Lower lobe of right lung (tissue), 2 donors: ENCODE measurements around the gene ALOX5AP. TPM values are rescaled to one million over a fixed set of nuclear protein-coding genes. Genes with fewer than 3 reads are reported as not detected.

Experiments used
- ATAC-seq, 2 donors: fragments of 200-7000 bp; cut with Tn5 transposase; one replicate each; pipeline ENCODE4 v1.9.1; 2020 to 2022; ENCODE audit warnings: mild to moderate bottlenecking in 2 of 2, moderate library complexity in 2 of 2
- DNase-seq: peaks from one replicate; pipeline ENCODE4 v3.0.0-alpha.2; 2020
- H3K27ac ChIP-seq: fragments of 200-600 bp; one replicate; pipeline ENCODE4 v1.8.0; 2022
- H3K27me3 ChIP-seq: fragments of 200-600 bp; one replicate; pipeline ENCODE4 v1.8.0; 2022; ENCODE audit warnings: low read depth
- H3K36me3 ChIP-seq: fragments of 200-600 bp; one replicate; pipeline ENCODE4 v1.8.0; 2022; ENCODE audit warnings: mild to moderate bottlenecking
- H3K4me1 ChIP-seq: fragments of 200-600 bp; one replicate; pipeline ENCODE4 v1.8.0; 2022
- H3K4me3 ChIP-seq: fragments of 200-600 bp; one replicate; pipeline ENCODE4 v1.8.0; 2022; ENCODE audit warnings: mild to moderate bottlenecking
- H3K9me3 ChIP-seq: fragments of 200-600 bp; one replicate; pipeline ENCODE4 v1.8.0; 2022
- intact Hi-C: fragments of 100-400 bp; cut with DNase I; formaldehyde crosslinking; loops from one replicate; pipeline ENCODE4 v1.11.0; 2022
- total RNA-seq: library from RNA; stranded (reverse); fragmentation: NEBNext Ultra II Directional; extraction: Animal tissue kit (Norgen Biotek cat#: 25700); gene quantifications from one replicate; pipeline ENCODE4 v1.2.1, GENCODE V29; 2021
- TF ChIP-seq, protein P1 (sequence below): fragments of 200-600 bp; IDR thresholded peaks from one replicate; pipeline ENCODE4 v1.8.0; 2022; ENCODE audit warnings: antibody characterized with exemption, mild to moderate bottlenecking
- donor health status: DM: no; HTN: yes; CAD: no; lungs with severe emphysema.

ALOX5AP gene
- total RNA-seq, 1 donor from 2014 or later, result 311 TPM

DNA sequence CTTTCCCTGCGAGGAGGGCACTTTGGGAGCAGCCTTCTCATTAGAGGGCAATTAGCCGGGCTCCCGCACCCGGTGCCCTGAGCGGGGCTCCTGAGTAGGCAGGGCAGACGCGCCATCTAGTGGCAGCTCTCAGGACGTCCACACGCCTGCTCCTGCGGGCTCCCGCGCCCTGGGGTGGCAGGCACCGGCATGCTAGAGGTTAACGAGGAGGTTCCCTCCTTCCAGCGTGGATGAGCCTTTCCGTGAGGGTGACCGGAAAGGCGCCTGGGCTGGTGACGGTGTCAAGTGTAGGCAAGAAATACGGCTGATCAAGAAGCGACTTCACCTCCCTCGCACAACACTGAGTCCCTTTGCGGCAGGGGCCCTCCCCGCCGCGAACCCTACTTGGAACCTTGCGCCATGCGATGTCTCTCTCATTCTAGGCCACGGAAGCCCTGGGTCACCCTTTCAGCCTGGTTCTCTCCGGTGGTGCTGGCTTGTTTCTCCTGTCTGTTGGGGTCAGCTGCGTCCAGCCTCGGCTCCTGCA, 67.7 kb downstream of the ALOX5AP start:
- Histone ChIP-seq H3K36me3 (no peaks in the 10 kb centered on the region), H3K9me3 (no peaks in the 10 kb centered on the region), H3K27me3 (no peaks in the 10 kb centered on the region), H3K27ac (peak overlapping the region; percentile 49), H3K4me3 (peak overlapping the region; percentile 52), H3K4me1 (peaks cover 23% of the 10 kb centered on the region)
- DNase-seq (peak; percentile 92), ATAC-seq (peak; percentile 98)
- TF ChIP-seq, protein P1, sequence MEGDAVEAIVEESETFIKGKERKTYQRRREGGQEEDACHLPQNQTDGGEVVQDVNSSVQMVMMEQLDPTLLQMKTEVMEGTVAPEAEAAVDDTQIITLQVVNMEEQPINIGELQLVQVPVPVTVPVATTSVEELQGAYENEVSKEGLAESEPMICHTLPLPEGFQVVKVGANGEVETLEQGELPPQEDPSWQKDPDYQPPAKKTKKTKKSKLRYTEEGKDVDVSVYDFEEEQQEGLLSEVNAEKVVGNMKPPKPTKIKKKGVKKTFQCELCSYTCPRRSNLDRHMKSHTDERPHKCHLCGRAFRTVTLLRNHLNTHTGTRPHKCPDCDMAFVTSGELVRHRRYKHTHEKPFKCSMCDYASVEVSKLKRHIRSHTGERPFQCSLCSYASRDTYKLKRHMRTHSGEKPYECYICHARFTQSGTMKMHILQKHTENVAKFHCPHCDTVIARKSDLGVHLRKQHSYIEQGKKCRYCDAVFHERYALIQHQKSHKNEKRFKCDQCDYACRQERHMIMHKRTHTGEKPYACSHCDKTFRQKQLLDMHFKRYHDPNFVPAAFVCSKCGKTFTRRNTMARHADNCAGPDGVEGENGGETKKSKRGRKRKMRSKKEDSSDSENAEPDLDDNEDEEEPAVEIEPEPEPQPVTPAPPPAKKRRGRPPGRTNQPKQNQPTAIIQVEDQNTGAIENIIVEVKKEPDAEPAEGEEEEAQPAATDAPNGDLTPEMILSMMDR, result peak; percentile 96
- intact Hi-C loops, result no loop called here

DNA sequence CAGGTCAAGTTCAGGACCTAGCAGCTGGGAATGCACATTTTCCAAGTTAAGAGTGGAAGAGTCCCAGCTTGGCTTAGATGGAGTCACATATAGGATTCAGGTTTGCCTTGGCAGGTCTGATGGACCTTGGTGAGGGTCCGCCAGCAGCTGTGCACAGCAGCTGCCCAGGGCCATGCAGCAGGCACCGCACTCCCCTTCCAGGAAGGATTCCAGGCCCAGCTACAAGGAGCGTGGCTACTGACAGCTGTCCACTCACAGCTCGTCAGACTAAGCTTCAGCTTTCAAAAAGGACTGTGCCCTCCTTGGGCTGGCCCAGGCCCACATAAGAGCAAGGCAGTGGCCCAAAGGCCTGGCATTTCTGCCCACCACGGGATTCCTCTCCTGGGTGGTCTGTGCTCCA, 68.4 kb downstream of the ALOX5AP start:
- intact Hi-C loops, result no loop called here
- no peak for DNase-seq
- H3K4me1 ChIP-seq, result peaks cover 23% of the 10 kb centered on the region
- no peak overlapping the region for H3K27ac ChIP-seq
- no peaks in the 10 kb centered on the region for H3K36me3 ChIP-seq
- H3K9me3 ChIP-seq, result no peaks in the 10 kb centered on the region
- H3K27me3 ChIP-seq, result no peaks in the 10 kb centered on the region
- no peak overlapping the region for H3K4me3 ChIP-seq
- ATAC-seq, result no peak
- TF ChIP-seq, protein P1, result no peak

DNA sequence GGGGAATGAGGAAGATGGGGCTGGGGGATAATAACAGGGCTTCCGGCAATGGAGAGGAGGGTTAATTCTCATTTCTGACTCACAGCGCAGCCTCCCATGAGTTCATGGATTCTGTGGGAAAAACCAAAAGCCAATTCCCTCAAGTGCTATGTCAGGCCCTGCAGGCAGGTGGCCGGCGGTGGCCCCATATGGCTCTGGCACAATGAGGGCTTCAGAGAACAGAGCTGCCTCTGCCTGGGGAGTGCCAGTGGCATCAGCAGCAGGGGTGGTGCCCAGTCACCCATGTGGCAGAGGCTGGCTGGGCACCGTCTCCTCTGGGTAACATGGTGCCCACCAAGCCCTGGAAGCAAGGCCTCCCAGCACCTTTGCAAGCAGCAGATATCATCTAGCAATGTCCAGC, 69.1 kb downstream of the ALOX5AP start:
- Histone ChIP-seq H3K27me3 (no peaks in the 10 kb centered on the region), H3K9me3 (no peaks in the 10 kb centered on the region), H3K4me1 (peaks cover 23% of the 10 kb centered on the region), H3K27ac (no peak overlapping the region), H3K4me3 (no peak overlapping the region), H3K36me3 (no peaks in the 10 kb centered on the region)
- DNase-seq (no peak), ATAC-seq (no peak)
- intact Hi-C loops, result no loop called here
- TF ChIP-seq, protein P1, result no peak

- H3K4me3 ChIP-seq, result no peak overlapping the region
- no peak for ATAC-seq
- no peaks in the 10 kb centered on the region for H3K36me3 ChIP-seq
- TF ChIP-seq, protein P1, result no peak
- H3K9me3 ChIP-seq, result no peaks in the 10 kb centered on the region
- no peaks in the 10 kb centered on the region for H3K27me3 ChIP-seq
- intact Hi-C loops, result no loop called here
- no peak for DNase-seq
- no peak overlapping the region for H3K27ac ChIP-seq
- peaks cover 23% of the 10 kb centered on the region for H3K4me1 ChIP-seq
These were observed 69.8 kb downstream of the ALOX5AP start for GRCh38 chr13:30805132-30805537.

- H3K27me3 ChIP-seq, result no peaks in the 10 kb centered on the region
- DNase-seq (no peak), ATAC-seq (no peak)
- no peak overlapping the region for H3K4me3 ChIP-seq
- H3K4me1 ChIP-seq, result peaks cover 23% of the 10 kb centered on the region
- H3K9me3 ChIP-seq, result no peaks in the 10 kb centered on the region
- TF ChIP-seq, protein P1, result no peak
- no peaks in the 10 kb centered on the region for H3K36me3 ChIP-seq
- intact Hi-C loops, result no loop called here
- no peak overlapping the region for H3K27ac ChIP-seq
These were observed 70.3 kb downstream of the ALOX5AP start for GRCh38 chr13:30805603-30806011.

DNA sequence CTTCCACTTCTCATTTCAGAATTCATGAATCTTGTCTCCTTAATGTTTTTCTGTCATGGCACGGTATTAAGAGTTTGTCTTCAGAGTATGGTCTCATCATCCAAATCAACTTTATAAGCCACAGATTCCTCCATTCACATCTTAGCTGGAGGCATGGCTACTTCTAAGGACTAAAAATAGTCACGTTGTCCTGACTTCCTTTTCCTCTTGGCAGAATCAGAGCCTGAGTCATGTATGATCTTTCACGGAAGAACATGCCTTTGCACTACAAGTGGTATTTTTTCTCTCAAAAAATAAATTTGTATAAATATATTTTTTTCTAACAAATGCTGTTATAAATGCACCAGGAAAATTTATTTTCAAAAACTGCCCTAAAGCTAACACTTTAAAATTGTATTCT, 71.4 kb downstream of the ALOX5AP start:
- H3K4me1 ChIP-seq, result peaks cover 23% of the 10 kb centered on the region
- no peak for ATAC-seq
- intact Hi-C loops, result no loop called here
- no peaks in the 10 kb centered on the region for H3K27me3 ChIP-seq
- H3K4me3 ChIP-seq, result no peak overlapping the region
- no peak for DNase-seq
- no peaks in the 10 kb centered on the region for H3K36me3 ChIP-seq
- TF ChIP-seq, protein P1, result no peak
- no peaks in the 10 kb centered on the region for H3K9me3 ChIP-seq
- H3K27ac ChIP-seq, result no peak overlapping the region
